C4-2B (cell line): ENCODE results near the gene CMKLR1.

Experiments used
- ZFX ChIP-seq: fragments of 450-650 bp; IDR thresholded peaks from 2 replicates; pipeline ENCODE4 v1.6.1; 2017
- TF ChIP-seq, protein P1 (sequence below): fragments of 450-650 bp; conservative IDR thresholded peaks from 2 replicates; pipeline ENCODE4 v1.5.1; 2017; ENCODE audit warnings: mild to moderate bottlenecking

DNA sequence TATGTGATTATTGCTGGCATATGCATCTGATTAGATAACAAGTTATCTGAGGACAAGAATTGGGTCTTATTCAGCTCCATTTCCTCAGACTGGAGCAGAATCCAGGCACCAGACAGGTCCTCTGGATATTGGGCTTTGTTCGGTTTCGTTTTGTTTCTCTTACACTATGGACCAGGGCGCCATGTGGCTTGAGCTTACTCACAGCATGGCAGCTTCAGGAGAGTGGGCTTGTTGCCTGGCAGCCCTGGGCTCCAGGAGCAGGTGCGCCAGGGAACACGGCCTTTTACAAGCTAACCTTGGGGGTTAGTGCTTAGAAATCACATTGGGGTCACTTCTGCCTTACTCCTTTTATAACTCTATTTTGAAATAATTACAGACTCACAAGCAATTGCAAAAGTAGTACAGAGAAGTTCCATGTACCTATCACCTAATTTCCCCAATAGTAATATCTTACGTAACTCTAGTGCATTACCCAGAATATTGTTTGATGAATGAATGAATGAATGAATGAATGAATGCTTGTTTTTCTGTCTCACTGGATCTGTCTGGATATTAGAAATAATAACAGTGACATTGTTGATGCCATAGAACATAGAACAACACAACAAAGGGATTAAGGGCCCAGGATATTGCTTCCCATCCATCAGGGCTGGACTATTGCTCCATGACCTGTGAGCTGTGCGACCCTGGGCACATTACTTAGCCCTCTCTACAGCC, 39.0 kb downstream of the CMKLR1 start:
- TF ChIP-seq, protein P1, sequence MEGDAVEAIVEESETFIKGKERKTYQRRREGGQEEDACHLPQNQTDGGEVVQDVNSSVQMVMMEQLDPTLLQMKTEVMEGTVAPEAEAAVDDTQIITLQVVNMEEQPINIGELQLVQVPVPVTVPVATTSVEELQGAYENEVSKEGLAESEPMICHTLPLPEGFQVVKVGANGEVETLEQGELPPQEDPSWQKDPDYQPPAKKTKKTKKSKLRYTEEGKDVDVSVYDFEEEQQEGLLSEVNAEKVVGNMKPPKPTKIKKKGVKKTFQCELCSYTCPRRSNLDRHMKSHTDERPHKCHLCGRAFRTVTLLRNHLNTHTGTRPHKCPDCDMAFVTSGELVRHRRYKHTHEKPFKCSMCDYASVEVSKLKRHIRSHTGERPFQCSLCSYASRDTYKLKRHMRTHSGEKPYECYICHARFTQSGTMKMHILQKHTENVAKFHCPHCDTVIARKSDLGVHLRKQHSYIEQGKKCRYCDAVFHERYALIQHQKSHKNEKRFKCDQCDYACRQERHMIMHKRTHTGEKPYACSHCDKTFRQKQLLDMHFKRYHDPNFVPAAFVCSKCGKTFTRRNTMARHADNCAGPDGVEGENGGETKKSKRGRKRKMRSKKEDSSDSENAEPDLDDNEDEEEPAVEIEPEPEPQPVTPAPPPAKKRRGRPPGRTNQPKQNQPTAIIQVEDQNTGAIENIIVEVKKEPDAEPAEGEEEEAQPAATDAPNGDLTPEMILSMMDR = no peak
- no peak for TF ChIP-seq ZFX
